Measurements from ENCODE around the gene NLGN1.
A peak's percentile ranks its signal among the peaks of the same experiment; 100 is the strongest.

NLGN1 gene

DNA sequence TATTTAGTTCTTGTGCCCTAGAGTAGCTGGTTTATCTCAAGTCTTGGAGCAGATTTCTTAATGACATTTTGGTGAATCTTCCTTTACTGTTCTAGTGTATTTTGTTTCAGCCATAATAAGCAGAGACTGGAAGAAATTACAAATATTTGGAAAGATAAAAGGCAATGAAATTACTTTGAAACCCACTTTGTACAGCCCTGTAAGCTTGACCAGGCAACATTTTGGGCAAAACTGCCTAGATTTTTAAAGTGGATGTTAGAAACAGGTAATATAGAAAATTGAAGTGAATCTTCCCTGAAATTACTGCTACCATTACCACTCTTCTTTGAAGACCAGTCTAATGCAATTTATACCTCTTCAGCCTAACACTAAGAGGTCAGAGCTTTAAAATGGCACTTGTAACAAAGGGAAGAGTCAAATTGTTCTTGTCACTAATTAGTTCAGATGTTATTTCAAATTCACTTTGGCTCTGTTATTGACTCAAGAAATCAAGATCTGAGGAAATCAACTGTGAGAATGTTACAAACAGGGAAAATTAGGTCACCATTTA lies 589.4 kb downstream of the NLGN1 start:
- in situ Hi-C loops (cut with MboI; ENCODE audit: low pct_unique_long_range_greater_than_20kb, low sequenced_read_pairs), result no loop called here
- DNase-seq, result no peak

DNA sequence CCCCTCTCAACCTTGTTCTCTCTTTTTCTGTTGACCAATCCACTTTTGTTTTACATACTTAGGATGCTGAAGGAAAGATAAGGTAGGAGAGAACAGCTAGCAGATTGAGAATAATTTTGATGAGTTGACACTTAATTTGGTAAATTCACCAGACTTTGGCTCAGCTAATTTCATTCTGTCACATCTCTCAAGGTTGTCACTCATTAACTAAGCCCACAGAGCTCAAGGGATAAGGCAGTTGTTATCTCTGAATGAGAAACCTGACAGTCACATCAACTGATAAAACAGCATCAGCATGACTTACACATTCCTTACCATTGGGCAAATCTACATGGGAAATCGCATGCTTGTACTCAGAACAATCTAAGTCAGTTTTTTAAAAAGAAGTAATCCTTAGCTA lies 591.4 kb downstream of the NLGN1 start:
- in situ Hi-C loops (cut with MboI; ENCODE audit: low pct_unique_long_range_greater_than_20kb, low sequenced_read_pairs), result no loop called here
- DNase-seq, result no peak

DNA sequence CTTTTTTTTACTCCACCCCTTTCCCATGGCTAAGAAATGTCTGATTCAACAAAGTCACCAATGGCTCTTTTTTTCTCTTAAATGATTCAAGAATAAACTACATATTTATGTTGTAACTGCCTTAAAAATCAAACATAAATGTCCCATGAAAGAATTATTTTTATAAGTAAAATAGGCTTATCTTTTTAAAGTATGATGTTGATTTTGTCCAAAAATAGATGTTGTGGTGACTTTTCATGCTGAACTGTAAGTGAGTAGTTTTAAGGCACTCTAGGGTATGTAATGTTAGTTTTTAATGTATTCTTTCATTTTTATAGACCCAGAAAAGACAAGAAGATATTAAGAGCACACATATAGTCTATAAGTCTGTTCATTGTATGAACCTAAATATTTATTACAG lies 594.9 kb downstream of the NLGN1 start:
- in situ Hi-C loops (cut with MboI; ENCODE audit: low pct_unique_long_range_greater_than_20kb, low sequenced_read_pairs), result no loop called here
- DNase-seq, result no peak

DNA sequence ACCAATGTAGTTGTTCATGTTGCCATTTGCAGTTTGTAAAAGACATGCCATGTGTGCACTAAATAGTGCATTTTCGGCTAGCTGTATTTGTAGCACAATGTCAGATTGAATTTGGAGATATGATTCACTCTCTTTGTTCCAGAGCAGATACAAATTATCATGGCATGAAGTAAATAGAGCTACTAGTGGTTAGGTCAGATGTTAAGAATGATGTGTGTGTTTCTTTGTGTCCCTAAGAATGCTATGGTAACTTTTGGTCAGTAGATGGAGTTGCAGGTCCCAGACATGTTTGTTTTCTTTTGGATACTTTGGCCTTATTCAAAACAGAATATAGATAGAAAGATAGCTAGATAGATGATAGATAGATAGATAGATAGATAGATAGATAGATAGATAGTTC lies 595.8 kb downstream of the NLGN1 start:
- DNase-seq, result peak; percentile 16
- in situ Hi-C loops (cut with MboI; ENCODE audit: low pct_unique_long_range_greater_than_20kb, low sequenced_read_pairs), result no loop called here

DNA sequence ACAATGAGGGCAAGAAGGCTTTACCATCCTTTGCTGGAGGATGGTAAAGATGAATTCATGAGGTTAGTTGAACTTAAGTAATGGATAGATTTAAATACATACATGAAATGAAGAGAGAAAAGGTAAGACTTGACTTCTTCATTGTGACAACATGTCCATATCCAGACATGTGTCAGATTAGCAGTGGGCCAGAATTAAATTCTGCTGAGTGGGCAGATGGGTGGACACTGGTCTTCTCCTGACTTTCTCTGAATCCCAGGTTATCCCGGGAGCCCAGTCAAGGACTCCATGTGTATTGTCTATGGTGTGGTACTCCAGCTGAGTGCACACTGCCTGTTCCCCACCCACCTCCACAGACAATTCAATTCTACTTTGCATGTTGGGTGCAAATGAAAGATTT lies 603.1 kb downstream of the NLGN1 start:
- DNase-seq, result no peak
- in situ Hi-C loops (cut with MboI; ENCODE audit: low pct_unique_long_range_greater_than_20kb, low sequenced_read_pairs), result no loop called here

DNA sequence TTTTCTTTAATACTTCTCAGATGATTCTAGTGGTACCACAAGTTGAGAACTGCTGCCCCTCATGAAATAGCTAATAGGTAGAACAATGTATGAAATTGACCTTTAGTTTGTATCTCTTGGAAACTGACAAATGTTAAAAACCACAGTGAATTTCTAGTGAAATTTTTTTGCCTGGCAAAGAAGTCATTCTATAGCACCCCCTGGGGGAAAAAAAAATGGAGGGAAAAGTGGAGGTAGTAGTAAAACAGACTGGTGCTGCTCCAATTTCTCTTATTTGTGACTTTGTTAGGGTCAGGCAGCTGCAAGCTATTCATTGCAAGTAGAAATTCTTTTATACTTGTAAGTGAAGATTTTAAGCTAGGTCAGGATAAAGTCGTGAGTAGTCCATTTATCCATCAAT lies 605.0 kb downstream of the NLGN1 start:
- in situ Hi-C loops (cut with MboI; ENCODE audit: low pct_unique_long_range_greater_than_20kb, low sequenced_read_pairs), result no loop called here
- DNase-seq, result peak; percentile 2

DNA sequence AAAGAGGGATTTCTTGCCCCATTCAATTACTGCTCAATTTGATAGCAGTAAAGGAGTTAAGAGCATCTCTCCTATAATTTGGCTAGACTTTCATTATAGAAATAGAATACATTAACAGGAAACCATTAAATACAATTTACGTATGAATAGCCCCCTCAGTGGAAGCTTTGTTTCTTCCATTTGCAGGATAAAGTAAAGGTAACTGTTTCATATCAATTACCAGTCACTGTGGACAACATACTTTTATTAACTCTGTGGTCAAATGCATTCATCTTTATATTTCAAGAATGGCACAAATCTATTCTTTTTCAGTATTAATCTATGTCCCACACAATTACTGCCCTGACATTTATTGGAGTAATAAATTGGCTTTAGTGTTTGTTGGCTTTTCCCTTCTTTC lies 613.4 kb downstream of the NLGN1 start:
- no peak for DNase-seq
- in situ Hi-C loops (cut with MboI; ENCODE audit: low pct_unique_long_range_greater_than_20kb, low sequenced_read_pairs), result no loop called here

DNA sequence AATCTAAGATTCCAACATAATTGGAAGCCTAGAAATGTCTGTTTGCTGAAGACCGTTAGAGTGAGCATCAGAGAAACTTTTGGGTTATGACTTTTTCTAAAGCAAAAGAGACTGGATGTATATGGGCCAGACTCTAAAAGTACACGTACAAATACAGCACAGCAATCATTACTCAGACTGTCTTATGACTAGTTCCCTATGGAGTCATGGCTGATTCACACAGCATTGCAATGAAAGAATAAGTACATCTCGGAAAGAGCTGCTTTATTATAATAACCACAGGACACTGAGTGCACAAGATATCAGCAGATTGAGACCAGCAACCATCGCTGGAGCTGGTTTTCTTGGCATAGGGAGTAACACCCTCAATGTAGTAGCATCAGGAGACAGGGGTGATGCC lies 618.6 kb downstream of the NLGN1 start:
- in situ Hi-C loops (cut with MboI; ENCODE audit: low pct_unique_long_range_greater_than_20kb, low sequenced_read_pairs), result no loop called here
- no peak for DNase-seq

DNA sequence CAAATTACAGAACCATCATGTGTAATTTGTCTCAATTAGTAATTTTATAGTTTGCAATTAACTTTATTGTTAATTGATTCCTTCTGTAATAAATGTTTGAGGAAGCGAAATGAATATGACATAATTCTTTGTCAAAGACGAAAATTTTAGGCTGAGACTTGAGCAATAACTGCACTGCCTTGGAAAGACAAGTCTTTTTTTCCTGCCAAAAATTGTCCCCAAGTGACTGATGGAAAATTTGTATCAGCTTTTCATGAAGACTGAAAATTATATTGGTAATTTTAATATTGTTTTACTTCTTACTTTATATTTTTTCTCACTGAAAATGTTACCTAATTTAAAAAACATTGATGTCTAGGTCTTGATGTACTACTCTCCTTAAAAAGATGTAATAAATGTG lies 622.6 kb downstream of the NLGN1 start:
- in situ Hi-C loops (cut with MboI; ENCODE audit: low pct_unique_long_range_greater_than_20kb, low sequenced_read_pairs), result no loop called here
- DNase-seq, result no peak

DNA sequence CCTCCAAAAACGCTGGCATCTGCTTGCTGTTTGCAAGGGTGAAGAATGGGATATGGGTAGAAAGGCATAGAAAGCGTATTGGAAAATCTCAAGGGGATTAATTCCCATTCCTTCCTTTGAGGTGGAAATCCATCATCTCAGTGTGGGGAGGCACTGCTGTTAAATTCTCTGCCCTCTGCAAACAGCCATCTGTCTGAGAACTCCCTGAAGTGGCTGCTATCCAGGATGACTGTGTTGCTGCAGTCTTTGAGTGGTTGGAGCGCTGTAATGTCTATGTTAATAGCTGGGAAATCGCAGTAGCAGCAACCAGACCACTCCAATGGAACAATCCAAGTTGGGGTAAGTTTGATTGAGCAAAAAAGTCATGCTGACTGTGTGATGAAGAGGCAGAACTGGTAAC lies 625.9 kb downstream of the NLGN1 start:
- in situ Hi-C loops (cut with MboI; ENCODE audit: low pct_unique_long_range_greater_than_20kb, low sequenced_read_pairs), result no loop called here
- DNase-seq, result no peak

DNA sequence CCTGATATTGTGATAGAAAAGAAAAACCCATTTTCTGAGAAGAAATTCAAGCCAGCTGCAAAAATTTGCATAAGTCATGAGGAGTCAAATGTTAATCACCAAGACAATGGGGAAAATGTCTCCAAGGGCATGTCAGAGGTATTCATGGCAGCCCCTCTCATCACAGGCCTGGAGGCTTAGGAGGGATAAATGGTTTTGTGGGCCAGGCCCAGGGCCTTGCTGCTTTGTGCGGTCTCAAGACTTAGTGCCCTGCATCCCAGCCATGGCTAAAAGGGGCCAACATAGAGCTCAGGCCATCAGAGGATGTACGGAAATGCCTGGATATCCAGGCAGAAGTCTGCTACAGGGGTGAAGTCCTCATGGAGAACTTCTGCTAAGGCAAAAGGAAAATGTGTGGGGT lies 631.1 kb downstream of the NLGN1 start:
- in situ Hi-C loops (cut with MboI; ENCODE audit: low pct_unique_long_range_greater_than_20kb, low sequenced_read_pairs), result no loop called here
- no peak for DNase-seq

DNA sequence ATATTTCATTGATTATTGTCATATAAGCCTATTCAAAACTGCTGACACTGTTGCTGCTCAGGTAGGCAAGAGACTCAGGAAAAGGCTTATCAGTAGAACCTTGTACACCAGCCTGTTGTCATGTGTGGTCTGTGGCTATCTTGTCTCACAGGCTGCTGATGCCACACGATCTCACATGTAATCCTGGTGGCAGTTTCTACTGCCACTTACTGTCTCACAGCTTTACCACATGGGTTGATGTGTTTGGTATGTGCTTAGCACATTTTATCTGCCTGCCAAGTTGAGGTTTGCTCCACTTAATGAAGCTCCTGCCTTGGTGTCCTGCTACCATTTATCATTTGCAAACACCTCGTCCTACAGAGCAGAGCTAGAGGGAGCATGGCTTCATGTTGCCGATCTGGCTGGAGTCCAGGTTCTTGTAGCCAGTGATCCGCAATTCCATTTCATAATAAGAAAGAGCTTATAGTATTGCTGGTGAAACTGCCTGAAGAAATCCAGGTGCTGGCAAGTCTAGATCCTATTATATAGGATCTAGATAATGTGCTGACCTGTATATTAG lies 637.9 kb downstream of the NLGN1 start:
- no peak for DNase-seq

DNA sequence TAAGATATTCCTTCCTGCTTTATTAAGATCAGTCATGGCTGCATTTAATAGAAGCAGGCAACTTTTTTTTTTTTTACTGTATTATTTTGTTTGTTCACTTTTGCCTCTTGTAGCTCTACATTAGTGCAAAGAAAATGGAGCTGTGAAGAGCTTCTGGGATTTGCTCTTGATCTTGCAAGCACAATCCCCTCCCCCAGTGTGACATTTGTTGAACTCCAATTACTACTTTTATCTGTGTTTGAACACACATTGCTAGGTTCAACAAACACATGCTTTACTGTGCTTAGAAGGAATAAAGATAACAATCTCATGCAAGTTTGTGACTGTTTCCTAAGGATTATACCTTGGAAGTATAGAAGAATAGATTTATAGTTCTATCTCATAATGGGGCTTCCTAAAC lies 648.8 kb downstream of the NLGN1 start:
- DNase-seq, result no peak
- in situ Hi-C loops (cut with MboI; ENCODE audit: low pct_unique_long_range_greater_than_20kb, low sequenced_read_pairs), result no loop called here

More for the DNA sequence above, 637.9 kb downstream of the NLGN1 start:
- in situ Hi-C loops (cut with MboI; ENCODE audit: low pct_unique_long_range_greater_than_20kb, low sequenced_read_pairs), result no loop called here

DNA sequence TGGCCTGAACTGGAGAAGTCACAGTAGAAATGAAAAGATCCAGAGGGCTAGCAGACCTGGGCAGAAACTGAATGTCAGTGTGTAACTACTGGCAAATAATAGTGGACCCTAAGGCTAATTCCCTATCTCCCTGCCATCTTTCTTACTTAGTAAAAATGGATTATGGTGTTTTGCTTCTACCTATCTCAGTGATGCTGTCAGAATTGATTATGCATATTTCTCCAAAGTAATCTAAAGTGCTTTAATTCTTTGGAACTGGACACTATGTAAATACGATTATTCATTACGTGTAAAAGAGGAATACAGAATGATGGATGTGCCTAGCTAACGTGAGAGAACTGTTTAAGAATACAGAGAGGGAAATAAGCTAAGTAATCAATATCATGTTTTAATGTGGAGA lies 651.9 kb downstream of the NLGN1 start:
- DNase-seq, result no peak

DNA sequence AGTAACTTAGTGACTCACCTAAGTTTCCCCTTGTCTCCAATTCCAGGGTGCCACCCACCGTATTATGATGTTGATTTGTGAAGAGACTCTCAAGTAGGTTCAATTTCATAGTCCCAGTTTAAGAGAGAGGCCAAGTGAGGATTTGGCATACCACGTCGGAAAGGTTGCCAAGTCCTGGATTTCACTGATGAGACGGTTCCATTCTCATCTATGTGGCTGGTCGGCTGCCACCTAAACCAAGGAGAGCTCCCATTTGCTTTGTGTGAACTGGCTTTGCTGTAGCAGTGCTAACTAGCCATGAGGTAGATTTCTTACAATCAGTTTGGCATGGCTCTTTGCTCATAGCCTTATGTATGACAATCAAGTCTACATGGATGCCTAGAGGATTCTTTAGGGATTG lies 653.6 kb downstream of the NLGN1 start:
- no peak for DNase-seq
- in situ Hi-C loops (cut with MboI; ENCODE audit: low pct_unique_long_range_greater_than_20kb, low sequenced_read_pairs), result no loop called here

More for the DNA sequence above, 651.9 kb downstream of the NLGN1 start:
- in situ Hi-C loops (cut with MboI; ENCODE audit: low pct_unique_long_range_greater_than_20kb, low sequenced_read_pairs), result no loop called here

DNA sequence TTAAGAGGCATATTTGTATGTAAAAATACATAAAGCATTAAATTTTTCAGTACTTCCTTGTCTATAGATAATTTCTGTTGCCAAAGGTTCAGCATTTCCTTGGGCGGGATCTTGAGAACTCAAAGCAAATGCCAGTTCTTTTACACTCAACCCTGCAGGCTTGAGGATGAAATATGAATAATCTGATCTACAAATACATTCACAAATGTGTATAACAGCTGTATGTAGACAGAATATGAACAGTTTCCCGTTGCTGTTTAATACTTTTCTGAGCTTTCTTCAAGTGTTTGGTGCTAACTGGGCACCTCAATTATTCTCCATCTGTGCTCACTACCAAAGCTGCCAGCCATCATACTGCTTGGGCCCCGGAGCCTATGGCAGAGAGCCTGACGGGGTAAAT lies 661.3 kb downstream of the NLGN1 start:
- DNase-seq, result no peak
- in situ Hi-C loops (cut with MboI; ENCODE audit: low pct_unique_long_range_greater_than_20kb, low sequenced_read_pairs), result no loop called here

DNA sequence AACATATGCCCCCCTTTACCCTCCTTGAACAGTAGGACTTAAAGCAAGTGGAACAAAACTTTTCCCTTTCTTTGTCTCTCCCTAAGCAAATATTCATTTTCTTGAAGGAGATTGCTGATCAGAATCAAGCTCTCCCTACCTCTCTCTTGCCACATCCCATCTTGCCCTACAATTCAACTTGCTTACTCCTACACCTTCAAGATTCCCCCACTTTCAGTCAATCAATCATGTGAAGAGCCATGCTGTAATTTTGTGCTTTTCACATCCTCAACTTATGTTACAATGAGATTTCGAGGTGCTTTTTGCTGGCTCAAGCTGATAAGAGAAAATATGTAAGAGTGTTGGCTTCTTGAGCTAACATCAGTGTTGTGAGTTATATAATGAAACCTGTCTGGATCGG lies 662.9 kb downstream of the NLGN1 start:
- in situ Hi-C loops (cut with MboI; ENCODE audit: low pct_unique_long_range_greater_than_20kb, low sequenced_read_pairs), result no loop called here
- no peak for DNase-seq

DNA sequence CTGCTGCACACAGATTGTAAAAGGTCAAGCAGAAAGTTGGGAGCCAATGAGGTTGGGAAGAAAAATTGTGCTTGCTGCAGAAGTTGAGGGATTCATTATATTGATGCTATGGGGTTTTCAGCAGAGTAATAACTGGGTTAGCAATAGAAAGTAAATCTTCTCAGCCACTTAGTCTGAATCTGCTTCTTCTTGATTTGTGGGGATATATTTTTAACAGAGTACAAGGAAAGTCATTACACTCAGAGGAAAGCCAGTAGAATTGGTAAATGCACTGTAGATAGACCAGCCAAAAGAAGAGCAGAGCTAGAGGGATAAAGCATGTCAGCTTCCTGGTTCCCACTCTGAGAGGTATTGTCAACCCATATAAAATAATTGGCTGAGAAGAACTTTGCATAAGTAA lies 663.6 kb downstream of the NLGN1 start:
- no peak for DNase-seq
- in situ Hi-C loops (cut with MboI; ENCODE audit: low pct_unique_long_range_greater_than_20kb, low sequenced_read_pairs), result no loop called here

DNA sequence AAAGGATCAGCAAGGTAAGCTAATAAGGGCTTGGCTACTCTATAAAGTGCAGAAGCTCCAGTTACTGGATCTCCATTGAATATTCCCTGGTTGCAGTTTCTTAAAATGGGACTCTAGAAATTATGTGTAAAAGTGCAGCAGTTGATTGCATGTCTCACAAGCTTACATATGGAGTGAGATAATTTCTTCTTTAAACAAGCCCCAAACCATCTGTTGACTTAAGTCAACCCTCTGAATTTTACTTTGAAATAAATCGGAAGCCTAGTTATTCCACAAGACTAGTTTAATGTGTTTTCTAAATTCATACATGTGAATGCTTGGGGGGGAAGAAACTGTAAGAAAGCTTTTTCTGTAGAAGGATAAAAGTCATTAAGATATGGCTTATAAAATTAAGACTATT lies 664.2 kb downstream of the NLGN1 start:
- in situ Hi-C loops (cut with MboI; ENCODE audit: low pct_unique_long_range_greater_than_20kb, low sequenced_read_pairs), result no loop called here
- no peak for DNase-seq

DNA sequence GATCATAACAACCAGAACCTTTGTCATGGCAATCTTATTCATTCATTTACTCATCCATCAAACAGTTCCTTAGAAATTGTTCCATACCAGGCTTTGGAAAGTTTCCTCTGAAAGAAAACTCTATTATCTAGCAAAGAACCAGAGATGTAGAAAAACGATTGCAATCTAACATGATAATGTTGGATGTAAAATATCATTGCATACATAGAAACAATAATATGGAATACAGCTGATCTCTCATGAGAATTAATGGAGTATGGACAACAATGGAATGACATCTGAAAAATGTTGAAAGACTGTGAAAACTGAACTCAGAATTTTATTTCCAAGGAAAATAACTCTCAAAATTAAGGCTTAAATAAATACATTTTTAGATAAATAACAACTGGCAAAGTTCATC lies 665.4 kb downstream of the NLGN1 start:
- in situ Hi-C loops (cut with MboI; ENCODE audit: low pct_unique_long_range_greater_than_20kb, low sequenced_read_pairs), result no loop called here

DNA sequence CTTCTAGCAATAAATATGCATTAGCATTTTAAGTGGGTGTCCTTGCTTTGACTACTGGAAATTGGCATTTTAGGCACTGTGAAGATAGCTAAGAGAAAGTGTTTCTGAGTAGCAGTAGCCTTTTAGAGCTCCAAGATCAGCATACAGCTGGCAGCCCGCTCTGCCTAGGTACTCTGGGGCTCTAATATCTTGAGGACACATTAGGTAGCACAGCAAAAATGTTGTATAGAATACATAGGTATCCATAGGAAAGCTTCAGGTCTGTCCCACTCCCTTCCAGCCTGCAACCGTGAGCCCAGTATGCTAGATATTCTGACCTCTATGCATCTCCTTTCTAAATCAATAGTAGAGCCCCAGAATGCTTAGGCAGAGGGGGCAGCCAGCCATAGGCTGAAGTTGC lies 670.5 kb downstream of the NLGN1 start:
- in situ Hi-C loops (cut with MboI; ENCODE audit: low pct_unique_long_range_greater_than_20kb, low sequenced_read_pairs), result no loop called here
- DNase-seq, result no peak

More for the DNA sequence above, 665.4 kb downstream of the NLGN1 start:
- no peak for DNase-seq

DNA sequence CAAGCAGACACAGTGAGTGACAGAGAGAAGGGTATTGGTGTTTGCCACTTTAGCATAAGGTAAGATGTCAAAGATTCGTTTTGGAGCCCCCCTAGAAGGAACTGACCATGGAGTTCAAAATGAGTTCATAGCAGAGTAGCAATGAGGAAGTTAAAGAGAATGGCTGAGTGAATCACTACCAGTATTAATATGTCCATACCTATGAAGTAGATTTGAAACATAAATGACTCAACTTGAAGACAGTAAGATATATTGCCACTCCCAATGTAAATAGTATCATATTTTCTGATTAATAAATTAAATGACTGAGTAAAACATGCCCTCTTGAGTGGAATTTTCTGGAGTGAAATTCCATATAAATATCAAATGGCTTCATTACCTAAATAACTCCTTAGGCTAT lies 675.1 kb downstream of the NLGN1 start:
- in situ Hi-C loops (cut with MboI; ENCODE audit: low pct_unique_long_range_greater_than_20kb, low sequenced_read_pairs), result no loop called here

More for the DNA sequence above, 675.1 kb downstream of the NLGN1 start:
- DNase-seq, result no peak

Measured in KBM-7 (cell line).